HepG2 (cell line): ENCODE results near the gene SLFN12L. TPM values are rescaled to one million over a fixed set of nuclear protein-coding genes. Genes with fewer than 3 reads are reported as not detected.

Experiments used
- ATAC-seq: fragments of 200-7000 bp; cut with Tn5 transposase; 3 replicates; pipeline ENCODE4 v1.9.1; 2020; ENCODE audit warnings: mild to moderate bottlenecking, moderate library complexity
- BruUV-seq: library from RNA; stranded (reverse); fragments of 400-500 nt; replicated peaks from 2 replicates; lab custom pipeline; 2021; lab: Mats Ljungman, UMichigan
- CTCF ChIA-PET: fragments of 300-600 bp; formaldehyde crosslinking; extraction: SDS; loops from one replicate; lab custom pipeline; 2021; ENCODE audit warnings: low total read pairs, inconsistent platforms, low intra/inter-chr PET ratio; lab: Yijun Ruan, JAX
- POLR2A ChIA-PET: fragments of 350-600 bp; sonication (Branson Sonifier 250); formaldehyde crosslinking; loops from one replicate; lab custom pipeline; 2020; ENCODE audit warnings: antibody characterized with exemption, inconsistent platforms; lab: Yijun Ruan, JAX
- DNase-seq: peaks from one replicate; pipeline ENCODE4 v3.0.0-alpha.2; 2015; ENCODE audit warnings: low spot score
- FAIRE-seq: peaks from 3 replicates; lab custom pipeline; 2011; peaks lifted over from hg19 to GRCh38; lab: Jason Lieb, UNC
- H2AFZ ChIP-seq: one replicate; pipeline ENCODE4 v1.6.1; 2011; ENCODE audit warnings: low read length, inconsistent platforms
- H3K27ac ChIP-seq: fragments of 300-600 bp; 3 replicates; pipeline ENCODE4 v1.8.0; 2011; ENCODE audit warnings: mixed run types, mild to moderate bottlenecking, mixed read lengths, low read length, inconsistent platforms; ENCODE audit not compliant: insufficient read depth; ENCODE audit errors: extremely low read length
- H3K27me3 ChIP-seq, 2 experiments: fragments of 200-600 bp in 1 of 2; 2 replicates in 1 of 2; 3 replicates in 1 of 2; pipeline versions ENCODE4 v1.6.0 to v1.8.0; 2011; ENCODE audit warnings: low read length in 2 of 2, mild to moderate bottlenecking in 2 of 2, moderate library complexity in 2 of 2, inconsistent platforms in 1 of 2; ENCODE audit not compliant: insufficient read depth in 2 of 2, control insufficient read depth in 1 of 2
- H3K36me3 ChIP-seq, 2 experiments: fragments of 200-600 bp in 1 of 2; replicated peaks in 1 of 2; 2 replicates in 1 of 2; 3 replicates in 1 of 2; pipeline versions ENCODE4 v1.5.1 to v1.8.0; 2011; ENCODE audit warnings: low read length in 2 of 2, inconsistent platforms in 1 of 2; ENCODE audit not compliant: insufficient read depth in 2 of 2, control insufficient read depth in 1 of 2
- H3K4me1 ChIP-seq: 2 replicates; pipeline ENCODE4 v1.5.1; 2012; ENCODE audit warnings: low read length, inconsistent platforms; ENCODE audit not compliant: insufficient read depth
- H3K4me2 ChIP-seq: 2 replicates; pipeline ENCODE4 v1.6.0; 2011; ENCODE audit warnings: low read depth, low read length, inconsistent platforms
- H3K4me3 ChIP-seq, 3 experiments: fragments of 200-600 bp in 1 of 3; sonication (generic), shearing (Covaris generic) in 1 of 3; replicated peaks in 1 of 3; 2 replicates each; pipeline ENCODE4 v1.5.1; 2011 to 2016; ENCODE audit warnings: low read length in 3 of 3, inconsistent platforms in 2 of 3, low read depth in 2 of 3, mild to moderate bottlenecking in 2 of 3, control low read depth in 1 of 3, mixed read lengths in 1 of 3; ENCODE audit not compliant: insufficient read depth in 1 of 3
- H3K79me2 ChIP-seq: one replicate; pipeline ENCODE4 v1.6.1; 2011; ENCODE audit warnings: low read length, inconsistent platforms; ENCODE audit not compliant: insufficient read depth
- H3K9ac ChIP-seq: 2 replicates; pipeline ENCODE4 v1.6.0; 2011; ENCODE audit warnings: mild to moderate bottlenecking, low read depth, low read length, inconsistent platforms; ENCODE audit not compliant: insufficient read depth
- H3K9me3 ChIP-seq: 2 replicates; pipeline ENCODE4 v1.5.1; 2012; ENCODE audit warnings: mild to moderate bottlenecking, low read length
- H4K20me1 ChIP-seq: 2 replicates; pipeline ENCODE4 v1.6.0; 2011; ENCODE audit warnings: inconsistent platforms, mild to moderate bottlenecking, low read length, moderate library complexity; ENCODE audit not compliant: insufficient read depth
- CEBPG ChIP-seq: IDR thresholded peaks from 2 replicates; pipeline ENCODE4 v1.6.1; 2016
- ELF3 ChIP-seq: IDR thresholded peaks from 2 replicates; pipeline ENCODE4 v1.6.1; 2016; ENCODE audit warnings: missing genetic modification reagents, missing compliant biosample characterization
- GATAD1 ChIP-seq: IDR thresholded peaks from 2 replicates; pipeline ENCODE4 v1.6.1; 2016; ENCODE audit warnings: missing genetic modification reagents, missing compliant biosample characterization
- HNRNPH1 ChIP-seq: fragments of 200-400 bp; formaldehyde crosslinking; optimal IDR thresholded peaks from 2 replicates; pipeline ENCODE3; 2017; ENCODE audit warnings: mild to moderate bottlenecking, low read depth, low read length
- HNRNPL ChIP-seq: fragments of 200-400 bp; formaldehyde crosslinking; IDR thresholded peaks from 2 replicates; pipeline ENCODE4 v1.6.1; 2017; ENCODE audit warnings: mild to moderate bottlenecking, low read depth, low read length
- KDM4B ChIP-seq: sonication (generic); formaldehyde crosslinking; IDR thresholded peaks from 2 replicates; pipeline ENCODE4 v1.4.0; 2020; ENCODE audit warnings: missing genetic modification reagents
- MYNN ChIP-seq: sonication (generic); formaldehyde crosslinking; IDR thresholded peaks from 2 replicates; pipeline ENCODE4 v1.4.0; 2020; ENCODE audit warnings: mild to moderate bottlenecking, low read depth, missing genetic modification reagents
- NKX3-1 ChIP-seq: sonication (generic); formaldehyde crosslinking; IDR thresholded peaks from 2 replicates; pipeline ENCODE4 v1.5.0; 2020; ENCODE audit warnings: missing genetic modification reagents
- NR2F1 ChIP-seq, 2 experiments: fragments of 450-650 bp in 1 of 2; formaldehyde crosslinking in 1 of 2; IDR thresholded peaks; 2 replicates each; pipeline versions ENCODE4 v1.5.0 to v1.6.1; 2016 to 2020; ENCODE audit warnings: mild to moderate bottlenecking in 1 of 2, missing compliant biosample characterization in 1 of 2, missing genetic modification reagents in 1 of 2, moderate library complexity in 1 of 2
- SRSF9 ChIP-seq: fragments of 200-400 bp; formaldehyde crosslinking; IDR thresholded peaks from 2 replicates; pipeline ENCODE4 v1.6.1; 2018; ENCODE audit warnings: borderline replicate concordance, mild to moderate bottlenecking, low read depth, low read length; ENCODE audit not compliant: insufficient read depth, poor library complexity, severe bottlenecking
- ZMAT3 ChIP-seq: sonication (generic); formaldehyde crosslinking; conservative IDR thresholded peaks from 2 replicates; pipeline ENCODE4 v1.7.0; 2021; ENCODE audit warnings: missing genetic modification reagents
- ZNF263 ChIP-seq: sonication (generic); formaldehyde crosslinking; IDR thresholded peaks from 2 replicates; pipeline ENCODE4 v1.4.0; 2020; ENCODE audit warnings: missing genetic modification reagents
- ZNF430 ChIP-seq: sonication (generic); formaldehyde crosslinking; IDR thresholded peaks from 2 replicates; pipeline ENCODE4 v1.9.0; 2021; ENCODE audit warnings: mild to moderate bottlenecking, missing genetic modification reagents
- WGBS: methylation state at CpG from one replicate; pipeline ENCODE4 v1.1.6; 2017; ENCODE audit warnings: low lambda C conversion rate; 5-methylcytosine and 5-hydroxymethylcytosine counted together
- in situ Hi-C: cut with HindIII; loops from 2 replicates; pipeline ENCODE4 v1.10.0; 2017; ENCODE audit warnings: low pct_unique_long_range_greater_than_20kb; ENCODE audit not compliant: extremely low pct_ligation_motif_present
- intact Hi-C: fragments of 100-400 bp; cut with micrococcal nuclease; formaldehyde crosslinking; loops from one replicate; pipeline ENCODE4 v1.10.0; 2022; ENCODE audit not compliant: unreplicated experiment
- polyA plus RNA-seq, 8 experiments: library from polyadenylated mRNA; depleted of rRNA in 3 of 8; stranded (reverse) in 7 of 8; unstranded in 1 of 8; fragments of >200 nt; fragmentation: Illumina TruSeq in 4 of 8; extraction: Trizol in 4 of 8; gene quantifications; 2 replicates each; pipeline versions ENCODE4 v1.2.1 to v1.2.3, GENCODE V29; 2011 to 2016; ENCODE audit warnings: low read depth in 4 of 8, missing spikeins in 1 of 8, mixed read lengths in 1 of 8; ENCODE audit not compliant: insufficient read depth in 1 of 8
- total RNA-seq, 5 experiments: library from RNA; depleted of rRNA; stranded (reverse); fragments of >200 nt; fragmentation: Illumina TruSeq; extraction: Trizol; gene quantifications; 2 replicates each; pipeline ENCODE4 v1.2.3, GENCODE V29; 2016; ENCODE audit warnings: low read depth in 1 of 5
- TF ChIP-seq, protein P1 (sequence below): sonication (generic); formaldehyde crosslinking; conservative IDR thresholded peaks from 2 replicates; pipeline ENCODE4 v1.4.0; 2020; ENCODE audit warnings: missing genetic modification reagents
- TF ChIP-seq, protein P2 (sequence below): sonication (generic); formaldehyde crosslinking; IDR thresholded peaks from 2 replicates; pipeline ENCODE4 v1.4.0; 2020; ENCODE audit warnings: mild to moderate bottlenecking, missing genetic modification reagents
- TF ChIP-seq, protein P3 (sequence below): sonication (generic); formaldehyde crosslinking; IDR thresholded peaks from 2 replicates; pipeline ENCODE4 v1.4.0; 2020; ENCODE audit warnings: missing genetic modification reagents
- TF ChIP-seq, protein P4 (sequence below): sonication (generic); formaldehyde crosslinking; IDR thresholded peaks from 2 replicates; pipeline ENCODE4 v1.5.0; 2020; ENCODE audit warnings: missing genetic modification reagents
- TF ChIP-seq, protein P5 (sequence below): sonication (generic); formaldehyde crosslinking; IDR thresholded peaks from 2 replicates; pipeline ENCODE4 v1.8.1; 2023; ENCODE audit warnings: mild to moderate bottlenecking, missing genetic modification reagents, borderline replicate concordance

Gene SLFN12L
- total and polyA plus RNA-seq, 2 of the 13 experiments (the other 11 are each of a cell fraction or from before 2014, with no cell fraction given): not detected

DNA sequence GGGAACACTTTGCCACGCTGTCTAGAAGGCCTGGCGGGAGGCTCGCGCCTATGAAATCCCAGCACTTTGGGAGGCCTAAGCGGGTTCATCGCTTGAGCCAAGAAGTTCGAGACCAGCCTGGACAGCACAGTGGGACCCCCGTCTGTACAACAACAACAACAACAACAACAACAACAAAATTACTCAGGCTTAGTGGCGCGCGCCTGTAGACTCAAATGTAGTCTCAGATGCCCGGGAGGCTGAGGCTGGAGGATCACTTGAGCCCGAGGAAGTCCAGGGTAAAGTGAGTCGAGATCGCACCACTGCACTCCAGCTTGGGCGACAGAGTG is 88.6 kb downstream of the SLFN12L start:
- CTCF ChIA-PET: no interaction called here
- ATAC-seq (no peak; the same call in 2 of the 3 replicates), DNase-seq (no peak), FAIRE-seq (no peak)
- H3K4me2 ChIP-seq: no peak overlapping the region
- WGBS: 49% methylated on average over 13 of the region's 16 CpGs
- intact Hi-C loops: no loop called here
- H3K9me3 ChIP-seq: no peaks in the 10 kb centered on the region
- H3K9ac ChIP-seq: no peak overlapping the region
- no TSS peak for BruUV-seq
- no peak overlapping the region for H3K4me3 ChIP-seq
- POLR2A ChIA-PET: no interaction called here
- no peaks in the 10 kb centered on the region for H4K20me1 ChIP-seq
- H3K27ac ChIP-seq: no peak overlapping the region
- H3K36me3 ChIP-seq: no peaks in the 10 kb centered on the region
- in situ Hi-C loops: no loop called here
- no peak overlapping the region for H2AFZ ChIP-seq
- peaks cover 2 to 28% of the 10 kb centered on the region in 2 experiments; a peak in 3 of 5 replicates for H3K27me3 ChIP-seq
- no peaks in the 10 kb centered on the region for H3K79me2 ChIP-seq
- no peaks in the 10 kb centered on the region for H3K4me1 ChIP-seq
- TF ChIP-seq NKX3-1 (CRISPR knock-in tag): no peak
- no peak for TF ChIP-seq MYNN (CRISPR knock-in tag)
- TF ChIP-seq SRSF9: no peak
- no peak for TF ChIP-seq KDM4B
- no peak for TF ChIP-seq ZMAT3
- no peak for TF ChIP-seq NR2F1 (CRISPR knock-in tag; IDR thresholded peaks at IDR 0.05)
- no peak for TF ChIP-seq HNRNPL
- no peak for TF ChIP-seq ELF3 (CRISPR knock-in tag)
- TF ChIP-seq HNRNPH1: no peak
- TF ChIP-seq, protein P1, sequence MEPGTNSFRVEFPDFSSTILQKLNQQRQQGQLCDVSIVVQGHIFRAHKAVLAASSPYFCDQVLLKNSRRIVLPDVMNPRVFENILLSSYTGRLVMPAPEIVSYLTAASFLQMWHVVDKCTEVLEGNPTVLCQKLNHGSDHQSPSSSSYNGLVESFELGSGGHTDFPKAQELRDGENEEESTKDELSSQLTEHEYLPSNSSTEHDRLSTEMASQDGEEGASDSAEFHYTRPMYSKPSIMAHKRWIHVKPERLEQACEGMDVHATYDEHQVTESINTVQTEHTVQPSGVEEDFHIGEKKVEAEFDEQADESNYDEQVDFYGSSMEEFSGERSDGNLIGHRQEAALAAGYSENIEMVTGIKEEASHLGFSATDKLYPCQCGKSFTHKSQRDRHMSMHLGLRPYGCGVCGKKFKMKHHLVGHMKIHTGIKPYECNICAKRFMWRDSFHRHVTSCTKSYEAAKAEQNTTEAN (CRISPR knock-in tag): no peak
- no peak for TF ChIP-seq ZNF263 (CRISPR knock-in tag)
- no peak for TF ChIP-seq CEBPG
- TF ChIP-seq, protein P2, sequence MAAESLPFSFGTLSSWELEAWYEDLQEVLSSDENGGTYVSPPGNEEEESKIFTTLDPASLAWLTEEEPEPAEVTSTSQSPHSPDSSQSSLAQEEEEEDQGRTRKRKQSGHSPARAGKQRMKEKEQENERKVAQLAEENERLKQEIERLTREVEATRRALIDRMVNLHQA (CRISPR knock-in tag): no peak
- no peak for TF ChIP-seq GATAD1 (CRISPR knock-in tag)
- TF ChIP-seq, protein P3, sequence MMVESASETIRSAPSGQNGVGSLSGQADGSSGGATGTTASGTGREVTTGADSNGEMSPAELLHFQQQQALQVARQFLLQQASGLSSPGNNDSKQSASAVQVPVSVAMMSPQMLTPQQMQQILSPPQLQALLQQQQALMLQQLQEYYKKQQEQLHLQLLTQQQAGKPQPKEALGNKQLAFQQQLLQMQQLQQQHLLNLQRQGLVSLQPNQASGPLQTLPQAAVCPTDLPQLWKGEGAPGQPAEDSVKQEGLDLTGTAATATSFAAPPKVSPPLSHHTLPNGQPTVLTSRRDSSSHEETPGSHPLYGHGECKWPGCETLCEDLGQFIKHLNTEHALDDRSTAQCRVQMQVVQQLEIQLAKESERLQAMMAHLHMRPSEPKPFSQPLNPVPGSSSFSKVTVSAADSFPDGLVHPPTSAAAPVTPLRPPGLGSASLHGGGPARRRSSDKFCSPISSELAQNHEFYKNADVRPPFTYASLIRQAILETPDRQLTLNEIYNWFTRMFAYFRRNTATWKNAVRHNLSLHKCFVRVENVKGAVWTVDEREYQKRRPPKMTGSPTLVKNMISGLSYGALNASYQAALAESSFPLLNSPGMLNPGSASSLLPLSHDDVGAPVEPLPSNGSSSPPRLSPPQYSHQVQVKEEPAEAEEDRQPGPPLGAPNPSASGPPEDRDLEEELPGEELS (CRISPR knock-in tag): no peak
- TF ChIP-seq, protein P4, sequence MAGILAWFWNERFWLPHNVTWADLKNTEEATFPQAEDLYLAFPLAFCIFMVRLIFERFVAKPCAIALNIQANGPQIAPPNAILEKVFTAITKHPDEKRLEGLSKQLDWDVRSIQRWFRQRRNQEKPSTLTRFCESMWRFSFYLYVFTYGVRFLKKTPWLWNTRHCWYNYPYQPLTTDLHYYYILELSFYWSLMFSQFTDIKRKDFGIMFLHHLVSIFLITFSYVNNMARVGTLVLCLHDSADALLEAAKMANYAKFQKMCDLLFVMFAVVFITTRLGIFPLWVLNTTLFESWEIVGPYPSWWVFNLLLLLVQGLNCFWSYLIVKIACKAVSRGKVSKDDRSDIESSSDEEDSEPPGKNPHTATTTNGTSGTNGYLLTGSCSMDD: no peak
- TF ChIP-seq, protein P5, sequence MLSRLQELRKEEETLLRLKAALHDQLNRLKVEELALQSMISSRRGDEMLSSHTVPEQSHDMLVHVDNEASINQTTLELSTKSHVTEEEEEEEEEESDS (CRISPR knock-in tag): no peak
- no peak for TF ChIP-seq ZNF430 (CRISPR knock-in tag)
